IPS-18c (cell line): ENCODE measurements around the gene NF2.

Experiments used
- H3K4me3 ChIP-seq: 2 replicates; pipeline ENCODE4 v1.7.0; 2013; ENCODE audit warnings: low read depth, mild to moderate bottlenecking, low read length, moderate library complexity; ENCODE audit not compliant: insufficient read depth
- H3K9me3 ChIP-seq: one replicate; pipeline ENCODE4 v1.6.1; 2013; ENCODE audit warnings: mild to moderate bottlenecking, low read length, moderate library complexity; ENCODE audit not compliant: control insufficient read depth, insufficient read depth

NF2 gene

GRCh38 chr22:29679316-29679715 lies 75.9 kb downstream of the NF2 start:
- no peaks in the 10 kb centered on the region for H3K9me3 ChIP-seq

GRCh38 chr22:29683536-29683935 lies 80.1 kb downstream of the NF2 start:
- no peaks in the 10 kb centered on the region for H3K9me3 ChIP-seq
- no peak overlapping the region for H3K4me3 ChIP-seq

More at GRCh38 chr22:29679316-29679715, 75.9 kb downstream of the NF2 start:
- H3K4me3 ChIP-seq = no peak overlapping the region

DNA sequence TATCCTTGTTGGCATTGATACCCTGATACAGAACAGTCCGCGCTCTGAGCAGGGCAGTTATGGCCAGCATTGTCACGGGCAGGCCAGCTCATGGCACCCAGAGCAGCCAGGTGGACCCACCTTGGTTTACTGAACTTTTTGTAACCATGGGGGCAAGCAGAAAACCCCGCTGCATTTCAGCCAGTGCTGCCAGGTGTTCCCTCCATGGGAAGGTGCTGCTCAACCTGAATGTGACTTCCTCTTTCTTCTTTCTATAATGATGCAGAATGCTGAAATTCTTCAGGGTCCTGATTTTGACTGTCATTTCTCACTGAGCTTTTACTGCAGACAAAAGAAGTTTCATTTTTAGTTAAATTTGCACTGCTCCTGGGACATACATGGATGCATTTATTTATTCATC lies 80.8 kb downstream of the NF2 start:
- H3K9me3 ChIP-seq = no peaks in the 10 kb centered on the region
- H3K4me3 ChIP-seq = no peak overlapping the region

GRCh38 chr22:29689206-29689879 lies 85.9 kb downstream of the NF2 start:
- H3K9me3 ChIP-seq = no peaks in the 10 kb centered on the region

GRCh38 chr22:29689880-29690213 lies 86.4 kb downstream of the NF2 start:
- H3K4me3 ChIP-seq = no peak overlapping the region
- no peaks in the 10 kb centered on the region for H3K9me3 ChIP-seq

More at GRCh38 chr22:29689206-29689879, 85.9 kb downstream of the NF2 start:
- H3K4me3 ChIP-seq = no peak overlapping the region

DNA sequence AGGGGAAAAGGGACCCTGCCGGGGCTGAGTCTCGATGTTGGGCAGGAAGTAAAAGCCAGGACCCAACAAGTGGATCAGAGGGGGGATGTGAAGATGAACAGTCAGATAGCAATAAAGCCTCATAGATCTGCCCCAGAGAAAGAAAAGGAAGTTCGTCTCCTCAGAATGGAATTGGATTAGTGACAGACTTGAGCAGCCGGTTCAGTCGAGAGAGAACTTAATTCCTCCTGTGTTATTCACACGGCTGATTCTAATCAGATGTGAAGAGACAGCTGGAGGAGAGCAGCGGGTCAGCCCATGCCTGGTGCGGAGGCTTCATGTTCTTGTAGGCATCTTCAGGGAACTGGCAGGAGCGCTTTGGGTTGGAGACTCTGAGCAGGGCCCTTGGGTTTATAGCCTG lies 87.0 kb downstream of the NF2 start:
- Histone ChIP-seq H3K4me3 (no peak overlapping the region), H3K9me3 (no peaks in the 10 kb centered on the region)

DNA sequence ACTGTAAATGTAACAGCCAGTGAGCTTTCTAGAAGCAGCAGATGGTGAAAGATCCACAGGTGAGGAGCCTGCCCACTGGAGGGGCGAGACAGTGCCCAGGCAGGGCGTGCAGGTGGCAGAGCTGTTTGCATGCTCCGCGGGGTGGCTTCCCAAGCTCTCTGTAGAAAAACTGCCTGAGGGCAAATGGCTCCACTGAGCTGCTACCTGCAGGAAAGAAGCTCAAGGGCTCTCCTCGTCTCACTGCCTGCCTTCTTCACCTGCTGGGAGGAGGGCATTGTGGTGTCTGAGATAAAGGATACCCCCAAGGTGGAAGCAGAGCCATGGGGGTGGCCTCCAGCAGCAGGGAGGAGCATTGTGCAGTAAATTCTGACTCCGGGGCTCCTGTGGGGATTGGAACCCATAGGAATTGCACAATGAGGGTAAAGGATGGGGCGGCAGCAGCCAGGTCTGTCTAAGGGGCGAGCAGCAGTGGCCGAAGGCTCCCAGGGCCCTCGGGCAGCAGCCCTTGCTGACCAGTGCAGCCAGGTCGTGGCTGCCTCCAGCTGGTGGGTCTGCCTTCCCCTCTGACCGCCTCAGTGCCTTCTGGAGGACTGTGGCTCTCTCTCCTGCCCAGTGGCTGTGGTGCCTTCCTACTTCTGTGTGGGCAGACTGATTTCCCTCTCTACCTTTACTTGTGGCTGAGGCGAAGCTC lies 88.3 kb downstream of the NF2 start:
- H3K4me3 ChIP-seq = no peak overlapping the region
- H3K9me3 ChIP-seq = no peaks in the 10 kb centered on the region

- Histone ChIP-seq H3K4me3 (no peak overlapping the region; the same call in 1 of the 2 replicates), H3K9me3 (no peaks in the 10 kb centered on the region)
Observed at GRCh38 chr22:29692327-29692640, 88.9 kb downstream of the NF2 start.

- Histone ChIP-seq H3K9me3 (no peaks in the 10 kb centered on the region), H3K4me3 (no peak overlapping the region)
Observed at GRCh38 chr22:29693161-29693560, 89.7 kb downstream of the NF2 start.

- Histone ChIP-seq H3K9me3 (no peaks in the 10 kb centered on the region), H3K4me3 (no peak overlapping the region)
Observed at GRCh38 chr22:29693671-29694070, 90.2 kb downstream of the NF2 start.

DNA sequence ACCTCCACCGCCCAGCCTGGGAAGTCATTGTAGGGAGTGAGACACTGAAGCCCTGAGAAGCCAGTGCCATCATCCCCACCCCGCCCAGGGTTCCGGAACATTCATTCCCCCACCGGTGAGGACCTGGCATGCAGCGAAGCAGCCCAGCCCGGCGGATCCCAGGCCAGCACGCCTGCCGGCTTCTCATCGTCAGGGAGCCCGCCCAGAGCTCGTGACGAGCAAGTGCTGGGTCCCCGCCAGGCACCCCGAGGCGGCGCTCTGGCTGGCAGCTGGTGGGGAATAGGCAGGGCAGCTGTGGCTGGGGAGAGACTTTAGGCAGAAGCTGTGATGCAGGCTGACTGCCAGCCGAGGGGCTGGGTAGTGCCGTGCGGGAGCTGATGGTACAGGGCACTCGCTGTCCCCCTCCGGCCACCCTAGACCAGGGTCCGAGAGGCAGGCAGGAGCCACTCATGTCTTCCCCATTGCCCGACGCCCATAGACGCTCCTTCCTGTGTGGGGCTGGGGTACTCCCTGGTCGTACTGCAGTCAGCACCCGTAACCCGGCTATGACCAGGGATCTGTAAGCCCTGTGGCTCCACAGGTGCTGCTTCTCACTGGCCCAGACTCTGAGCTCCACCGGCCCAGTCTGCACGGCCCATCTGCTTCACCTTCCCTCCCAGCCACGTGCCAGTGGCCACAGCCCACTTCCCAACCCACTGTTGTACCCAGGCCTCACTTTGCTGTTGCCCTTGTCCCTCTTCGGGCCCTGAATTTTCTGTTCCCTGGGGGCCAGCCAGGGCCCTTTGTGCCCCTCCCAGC lies 91.9 kb downstream of the NF2 start:
- H3K4me3 ChIP-seq = no peak overlapping the region
- no peaks in the 10 kb centered on the region for H3K9me3 ChIP-seq

GRCh38 chr22:29697853-29698598 lies 94.6 kb downstream of the NF2 start:
- H3K9me3 ChIP-seq = peaks cover 1% of the 10 kb centered on the region
- H3K4me3 ChIP-seq = no peak overlapping the region

DNA sequence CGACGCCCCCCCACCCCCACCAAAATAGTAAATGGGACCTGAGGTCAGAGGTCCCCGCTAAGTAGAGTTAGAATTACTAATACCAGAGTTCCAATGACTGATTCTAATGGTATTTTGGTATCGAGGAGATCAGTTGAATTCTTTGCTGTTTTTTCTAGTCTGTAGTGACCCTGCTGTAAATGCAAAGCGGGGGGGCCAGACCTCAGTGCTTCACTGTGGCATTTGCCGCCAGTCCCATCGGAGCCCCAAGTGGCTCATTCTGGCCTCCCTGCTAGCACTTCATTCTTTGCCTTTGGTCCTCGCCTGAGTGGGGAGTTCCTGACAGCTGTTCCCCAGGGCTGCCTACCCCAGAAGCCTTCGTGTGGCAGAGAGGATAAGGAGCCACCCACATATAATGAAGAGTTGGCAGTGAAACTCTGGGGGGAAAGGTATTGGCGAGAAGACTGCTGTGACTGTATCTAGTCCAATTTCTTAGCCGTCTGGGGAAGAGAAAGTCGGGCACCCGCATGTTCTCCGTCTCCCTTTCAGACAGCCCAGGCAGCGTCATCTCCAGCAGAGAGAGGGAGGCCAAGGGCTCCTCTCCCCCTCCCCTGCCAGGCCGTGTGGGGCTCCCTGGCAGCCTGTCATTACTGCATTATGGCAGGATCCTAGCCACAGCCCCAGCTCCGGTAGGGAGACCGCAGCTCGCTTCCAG lies 96.9 kb downstream of the NF2 start:
- Histone ChIP-seq H3K4me3 (no peak overlapping the region), H3K9me3 (peaks cover 7% of the 10 kb centered on the region)

- Histone ChIP-seq H3K9me3 (peaks cover 7% of the 10 kb centered on the region), H3K4me3 (no peak overlapping the region)
Observed at GRCh38 chr22:29700900-29701154, 97.4 kb downstream of the NF2 start.

GRCh38 chr22:29701155-29701999 lies 97.9 kb downstream of the NF2 start:
- Histone ChIP-seq H3K4me3 (no peak overlapping the region), H3K9me3 (peaks cover 7% of the 10 kb centered on the region)

DNA sequence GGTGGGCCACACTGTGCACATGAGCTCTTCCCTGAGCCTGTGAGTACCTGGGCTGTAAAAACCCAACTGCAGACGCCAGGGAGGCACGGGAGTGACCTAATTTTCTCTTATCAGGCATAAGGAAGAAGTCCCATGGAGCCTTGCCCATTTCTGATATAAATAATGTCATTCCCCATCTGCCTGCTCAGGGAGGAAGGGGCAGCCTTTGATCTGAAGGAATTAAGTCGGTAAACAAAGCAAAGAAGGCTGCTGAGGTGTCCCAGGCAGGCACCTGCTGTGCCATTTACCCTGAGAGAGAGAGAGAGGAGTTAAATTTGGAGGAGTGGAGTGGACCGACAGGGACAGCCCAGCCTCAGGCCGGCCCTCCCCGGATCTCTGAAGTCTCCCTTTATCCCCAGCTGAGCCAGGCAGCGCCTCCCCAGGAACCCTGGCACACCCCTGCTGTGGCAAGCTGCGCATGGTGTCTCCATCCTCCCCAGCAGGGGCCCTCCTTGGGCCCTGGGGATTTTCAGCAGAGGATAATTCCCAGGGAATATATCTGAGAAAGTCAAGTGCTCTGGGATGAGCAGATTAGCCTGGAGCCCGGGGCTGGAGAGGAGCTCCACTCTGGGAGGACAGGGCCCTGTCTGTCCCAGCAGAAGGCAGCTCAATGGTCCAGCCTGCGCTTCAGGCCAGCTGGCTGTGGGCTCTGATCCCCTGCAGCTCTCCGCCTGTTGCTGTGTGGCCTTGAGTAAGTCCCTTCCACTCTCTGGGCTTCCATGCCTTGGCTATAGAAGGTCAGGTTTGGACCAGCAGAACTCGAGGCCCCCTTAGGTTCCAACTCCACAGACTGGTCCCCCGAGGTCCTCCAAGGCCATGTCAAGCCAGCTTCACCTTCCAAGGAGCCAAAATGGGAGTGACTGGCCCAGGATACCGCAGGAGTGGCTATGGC lies 98.8 kb downstream of the NF2 start:
- Histone ChIP-seq H3K9me3 (peaks cover 7% of the 10 kb centered on the region), H3K4me3 (no peak overlapping the region)
